GM12873 (cell line): ENCODE measurements around the gene SNAI3.

ENCODE experiments used
- TF ChIP-seq, protein P1 (sequence below): IDR thresholded peaks from 2 replicates; pipeline ENCODE4 v1.5.1; 2012; ENCODE audit warnings: low read depth, mild to moderate bottlenecking, moderate library complexity, low read length, control low read depth; ENCODE audit not compliant: insufficient read depth; ENCODE audit errors: missing control alignments

Gene SNAI3

DNA sequence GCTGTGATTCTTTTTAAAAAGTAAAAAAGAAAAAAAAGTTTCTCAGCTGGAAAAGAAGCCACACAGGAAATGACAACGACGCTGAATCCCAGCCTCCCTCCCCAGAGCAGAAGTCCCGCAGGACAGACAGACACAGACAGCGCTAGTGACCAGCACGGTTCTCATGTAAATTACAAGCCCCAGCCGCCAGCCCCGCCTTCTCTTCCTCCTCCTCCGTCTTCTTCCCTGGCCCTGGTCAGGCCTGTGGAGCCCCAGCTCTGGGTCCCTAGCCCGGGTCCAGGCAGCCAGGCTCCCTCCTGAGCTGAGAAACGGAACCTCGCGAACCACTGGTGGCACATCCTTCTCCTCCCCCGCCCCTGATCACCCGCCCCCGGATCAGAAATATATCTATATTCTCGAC, 54.9 kb downstream of the SNAI3 start:
- TF ChIP-seq, protein P1, sequence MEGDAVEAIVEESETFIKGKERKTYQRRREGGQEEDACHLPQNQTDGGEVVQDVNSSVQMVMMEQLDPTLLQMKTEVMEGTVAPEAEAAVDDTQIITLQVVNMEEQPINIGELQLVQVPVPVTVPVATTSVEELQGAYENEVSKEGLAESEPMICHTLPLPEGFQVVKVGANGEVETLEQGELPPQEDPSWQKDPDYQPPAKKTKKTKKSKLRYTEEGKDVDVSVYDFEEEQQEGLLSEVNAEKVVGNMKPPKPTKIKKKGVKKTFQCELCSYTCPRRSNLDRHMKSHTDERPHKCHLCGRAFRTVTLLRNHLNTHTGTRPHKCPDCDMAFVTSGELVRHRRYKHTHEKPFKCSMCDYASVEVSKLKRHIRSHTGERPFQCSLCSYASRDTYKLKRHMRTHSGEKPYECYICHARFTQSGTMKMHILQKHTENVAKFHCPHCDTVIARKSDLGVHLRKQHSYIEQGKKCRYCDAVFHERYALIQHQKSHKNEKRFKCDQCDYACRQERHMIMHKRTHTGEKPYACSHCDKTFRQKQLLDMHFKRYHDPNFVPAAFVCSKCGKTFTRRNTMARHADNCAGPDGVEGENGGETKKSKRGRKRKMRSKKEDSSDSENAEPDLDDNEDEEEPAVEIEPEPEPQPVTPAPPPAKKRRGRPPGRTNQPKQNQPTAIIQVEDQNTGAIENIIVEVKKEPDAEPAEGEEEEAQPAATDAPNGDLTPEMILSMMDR: no peak

DNA sequence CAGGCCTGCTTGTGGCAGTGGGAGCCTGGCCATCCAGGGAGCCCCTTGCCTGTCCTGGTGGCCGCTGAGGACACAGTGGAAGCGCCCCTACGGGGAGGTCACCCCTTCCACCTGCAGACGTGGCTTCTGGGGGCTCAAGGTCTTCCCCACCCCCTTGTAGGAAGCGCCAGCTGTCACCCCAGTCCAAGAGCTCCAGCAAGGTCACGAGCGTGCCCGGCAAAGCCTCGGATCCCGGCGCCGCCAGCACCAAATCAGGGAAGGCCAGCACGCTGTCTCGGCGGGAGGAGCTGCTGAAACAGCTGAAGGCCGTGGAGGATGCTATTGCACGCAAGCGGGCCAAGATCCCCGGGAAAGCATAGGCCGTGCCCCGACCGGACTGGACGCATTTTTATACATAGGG, 55.4 kb downstream of the SNAI3 start:
- TF ChIP-seq, protein P1: no peak

DNA sequence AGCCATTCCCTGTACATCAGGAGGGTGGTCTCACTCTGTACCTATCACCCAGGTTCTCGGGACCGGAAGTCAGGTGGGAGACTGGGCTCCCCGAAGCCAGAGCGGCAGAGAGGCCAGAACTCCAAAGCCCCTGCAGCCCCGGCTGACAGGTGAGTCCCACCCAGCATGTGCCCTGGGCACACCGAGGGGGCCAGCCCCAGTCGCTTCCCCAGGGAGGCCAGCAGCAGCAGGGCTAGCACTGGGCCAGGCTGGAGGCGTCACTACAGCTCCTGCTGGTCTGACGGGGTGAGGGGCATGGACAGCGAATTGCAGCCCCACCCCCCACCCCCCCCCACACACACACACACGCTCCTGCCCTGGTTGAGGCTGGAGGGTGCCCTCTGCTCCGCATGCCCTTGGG, 55.9 kb downstream of the SNAI3 start:
- TF ChIP-seq, protein P1: no peak

DNA sequence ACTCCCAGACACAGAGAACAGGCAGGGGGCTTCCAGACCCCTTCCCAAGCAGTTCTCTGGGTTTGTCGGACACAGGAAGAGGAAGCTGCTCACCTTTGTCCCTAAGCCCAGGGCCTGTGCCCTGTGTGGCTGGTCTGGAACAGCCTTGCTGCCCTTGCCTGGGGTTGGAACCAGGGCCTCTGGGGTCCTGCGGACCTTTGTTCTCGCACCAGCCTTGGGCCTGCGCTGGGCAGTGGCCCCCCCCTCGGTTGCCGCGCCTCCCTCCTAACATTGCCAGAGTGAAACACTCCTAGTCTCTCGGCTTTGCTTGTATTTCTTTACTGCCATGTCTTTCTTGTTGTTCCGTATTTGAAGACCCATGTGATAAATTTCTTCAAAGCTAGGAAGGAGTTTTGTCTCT, 56.5 kb downstream of the SNAI3 start:
- TF ChIP-seq, protein P1: no peak

DNA sequence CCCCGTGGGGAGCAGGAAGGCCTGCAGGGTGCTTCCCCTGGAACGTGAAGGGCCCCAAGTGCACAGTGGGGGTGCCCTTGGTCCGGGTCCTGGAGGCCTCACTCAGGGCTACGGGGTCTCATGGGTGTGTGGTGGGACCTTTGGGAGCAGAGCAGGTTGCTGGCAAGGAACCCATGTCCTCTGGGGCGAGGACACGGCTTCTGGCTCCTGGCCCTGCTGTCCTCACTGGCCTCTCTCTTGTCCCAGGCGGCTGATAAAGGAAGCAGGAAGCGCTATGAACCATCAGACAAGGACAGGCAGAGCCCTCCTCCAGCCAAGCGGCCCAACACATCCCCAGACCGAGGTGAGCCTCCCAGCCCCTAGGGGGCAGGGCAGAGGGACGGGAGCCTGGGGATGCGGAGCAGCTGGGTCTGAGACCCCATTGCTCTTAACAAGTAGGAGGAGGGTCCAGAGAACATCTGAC, 57.8 kb downstream of the SNAI3 start:
- TF ChIP-seq, protein P1: peak; percentile 35
